Tibial artery (tissue), 4 donors: ENCODE results near the gene CYP1A1.
"Not testable (repeated sequence)": the region's sequence is repeated elsewhere in the genome, so short reads cannot be mapped to it uniquely, and the experiment has no call there.

Source experiments
- DNase-seq, 2 donors: peaks; one replicate each; pipeline ENCODE4 v3.0.0-alpha.2; 2019
- H3K27ac ChIP-seq, 2 donors: fragments of 200-600 bp; sonication (generic) in 1 of 2; 1 replicate in 1 of 2; 2 replicates in 1 of 2; pipeline ENCODE4 v1.5.1; 2018 to 2019; ENCODE audit warnings: mild to moderate bottlenecking in 1 of 2
- H3K27me3 ChIP-seq, 2 donors: fragments of 200-600 bp; sonication (generic) in 1 of 2; one replicate each; pipeline versions ENCODE4 v1.5.1 to v1.6.0; 2016 to 2019
- H3K36me3 ChIP-seq, 3 donors: fragments of 200-600 bp; sonication (generic) in 2 of 3; one replicate each; pipeline ENCODE4 v1.5.1; 2016 to 2019; ENCODE audit warnings: mild to moderate bottlenecking in 2 of 3
- H3K4me1 ChIP-seq, 4 donors: fragments of 200-600 bp; sonication (generic) in 2 of 4; 1 replicate in 3 of 4; 2 replicates in 1 of 4; pipeline ENCODE4 v1.5.1; 2016 to 2019
- H3K4me3 ChIP-seq, 2 donors: fragments of 200-600 bp; sonication (generic) in 1 of 2; 1 replicate in 1 of 2; 2 replicates in 1 of 2; pipeline ENCODE4 v1.5.1; 2018 to 2019; ENCODE audit warnings: mild to moderate bottlenecking in 2 of 2
- H3K9me3 ChIP-seq, 3 donors: fragments of 200-600 bp; sonication (generic) in 1 of 3; one replicate each; pipeline ENCODE4 v1.5.1; 2016 to 2019
- intact Hi-C: fragments of 100-400 bp; cut with DNase I; formaldehyde crosslinking; loops from one replicate; pipeline ENCODE4 v1.15.0; 2023; ENCODE audit warnings: low total_unique reads
- TF ChIP-seq, protein P1 (sequence below), 2 experiments: fragments of 200-600 bp in 1 of 2; fragments of 450-650 bp in 1 of 2; IDR thresholded peaks; one replicate each; pipeline ENCODE4 v1.5.1; 2017 to 2019; ENCODE audit warnings: antibody characterized with exemption in 2 of 2, mild to moderate bottlenecking in 1 of 2, moderate library complexity in 1 of 2

The CYP1A1 gene

GRCh38 chr15:74733269-74733668 is 7.9 kb upstream of the CYP1A1 start:
- H3K27me3 ChIP-seq: peaks cover 0 to 56% of the 10 kb centered on the region in 2 donors
- H3K9me3 ChIP-seq: no peaks in the 10 kb centered on the region
- TF ChIP-seq, protein P1, sequence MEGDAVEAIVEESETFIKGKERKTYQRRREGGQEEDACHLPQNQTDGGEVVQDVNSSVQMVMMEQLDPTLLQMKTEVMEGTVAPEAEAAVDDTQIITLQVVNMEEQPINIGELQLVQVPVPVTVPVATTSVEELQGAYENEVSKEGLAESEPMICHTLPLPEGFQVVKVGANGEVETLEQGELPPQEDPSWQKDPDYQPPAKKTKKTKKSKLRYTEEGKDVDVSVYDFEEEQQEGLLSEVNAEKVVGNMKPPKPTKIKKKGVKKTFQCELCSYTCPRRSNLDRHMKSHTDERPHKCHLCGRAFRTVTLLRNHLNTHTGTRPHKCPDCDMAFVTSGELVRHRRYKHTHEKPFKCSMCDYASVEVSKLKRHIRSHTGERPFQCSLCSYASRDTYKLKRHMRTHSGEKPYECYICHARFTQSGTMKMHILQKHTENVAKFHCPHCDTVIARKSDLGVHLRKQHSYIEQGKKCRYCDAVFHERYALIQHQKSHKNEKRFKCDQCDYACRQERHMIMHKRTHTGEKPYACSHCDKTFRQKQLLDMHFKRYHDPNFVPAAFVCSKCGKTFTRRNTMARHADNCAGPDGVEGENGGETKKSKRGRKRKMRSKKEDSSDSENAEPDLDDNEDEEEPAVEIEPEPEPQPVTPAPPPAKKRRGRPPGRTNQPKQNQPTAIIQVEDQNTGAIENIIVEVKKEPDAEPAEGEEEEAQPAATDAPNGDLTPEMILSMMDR (IDR thresholded peaks at IDR 0.05): no peak
- H3K27ac ChIP-seq: no peak overlapping the region
- intact Hi-C loops: no loop called here
- H3K36me3 ChIP-seq: no peaks in the 10 kb centered on the region
- H3K4me1 ChIP-seq: no peaks in the 10 kb centered on the region
- no peak overlapping the region for H3K4me3 ChIP-seq
- no peak for DNase-seq

DNA sequence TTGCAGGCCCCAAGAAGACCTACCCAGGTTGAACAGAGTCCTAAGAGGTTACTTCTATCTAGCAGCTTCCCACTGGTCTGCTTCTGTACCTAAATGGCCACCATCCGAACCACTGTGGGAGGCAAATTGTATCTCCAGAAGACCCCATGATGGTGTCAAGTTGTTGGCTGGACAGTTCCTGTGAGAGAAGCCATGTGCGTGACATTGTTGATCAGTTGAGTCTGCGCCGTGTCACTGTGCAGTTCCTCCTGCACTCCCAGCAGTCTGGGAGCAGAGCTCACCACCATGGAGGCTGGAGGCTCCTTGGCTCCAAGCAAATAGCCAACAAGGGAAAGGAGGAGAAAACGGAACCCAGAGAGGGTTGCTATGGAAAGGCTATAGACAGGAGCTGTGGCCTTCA is 7.5 kb upstream of the CYP1A1 start:
- intact Hi-C loops: no loop called here
- Histone ChIP-seq H3K36me3 (no peaks in the 10 kb centered on the region), H3K4me3 (no peak overlapping the region), H3K27me3 (peaks cover 0 to 58% of the 10 kb centered on the region in 2 donors), H3K4me1 (no peaks in the 10 kb centered on the region), H3K9me3 (no peaks in the 10 kb centered on the region), H3K27ac (no peak overlapping the region)
- no peak for DNase-seq
- TF ChIP-seq, protein P1 (IDR thresholded peaks at IDR 0.05): no peak

- no peak for DNase-seq
- H3K27me3 ChIP-seq: peaks cover 0 to 74% of the 10 kb centered on the region in 2 donors
- intact Hi-C loops: no loop called here
Observed at GRCh38 chr15:74730619-74731316, 5.4 kb upstream of the CYP1A1 start.

GRCh38 chr15:74729372-74729771 is 4.0 kb upstream of the CYP1A1 start:
- peaks cover 0 to 72% of the 10 kb centered on the region in 2 donors for H3K27me3 ChIP-seq
- H3K9me3 ChIP-seq: not testable (repeated sequence)

More at GRCh38 chr15:74730619-74731316, 5.4 kb upstream of the CYP1A1 start:
- Histone ChIP-seq H3K9me3 (no peaks in the 10 kb centered on the region), H3K4me3 (no peak overlapping the region), H3K4me1 (peaks cover 0 to 13% (median 12%) of the 10 kb centered on the region in 4 donors), H3K36me3 (no peaks in the 10 kb centered on the region), H3K27ac (no peak overlapping the region)
- TF ChIP-seq, protein P1 (IDR thresholded peaks at IDR 0.05): no peak

GRCh38 chr15:74728699-74729098 is 3.4 kb upstream of the CYP1A1 start:
- H3K9me3 ChIP-seq, DNase-seq, intact Hi-C loops, H3K27ac ChIP-seq, H3K4me3 ChIP-seq, H3K36me3 ChIP-seq: not testable (repeated sequence)
- peaks cover 0 to 66% of the 10 kb centered on the region in 2 donors for H3K27me3 ChIP-seq
- H3K4me1 ChIP-seq: peaks cover 0 to 17% (median 13%) of the 10 kb centered on the region in 4 donors

More at GRCh38 chr15:74729372-74729771, 4.0 kb upstream of the CYP1A1 start:
- H3K36me3 ChIP-seq, DNase-seq, H3K4me3 ChIP-seq, H3K27ac ChIP-seq, intact Hi-C loops: not testable (repeated sequence)
- peaks cover 0 to 17% (median 13%) of the 10 kb centered on the region in 4 donors for H3K4me1 ChIP-seq

GRCh38 chr15:74727727-74728126 is 2.4 kb upstream of the CYP1A1 start:
- no peak for DNase-seq

More at GRCh38 chr15:74727727-74728126, 2.4 kb upstream of the CYP1A1 start:
- H3K36me3 ChIP-seq: no peaks in the 10 kb centered on the region
- peaks cover 0 to 59% of the 10 kb centered on the region in 2 donors for H3K27me3 ChIP-seq
- TF ChIP-seq, protein P1 (IDR thresholded peaks at IDR 0.05): no peak
- intact Hi-C loops: no loop called here
- H3K4me3 ChIP-seq: no peak overlapping the region
- no peaks in the 10 kb centered on the region for H3K9me3 ChIP-seq
- H3K4me1 ChIP-seq: peaks cover 0 to 17% (median 13%) of the 10 kb centered on the region in 4 donors
- no peak overlapping the region for H3K27ac ChIP-seq
